HepG2 (cell line): Measurements from ENCODE around the gene TOB2. TPM values are rescaled to one million over a fixed set of nuclear protein-coding genes. Genes with fewer than 3 reads are reported as not detected.

Source experiments
- ATAC-seq: fragments of 200-7000 bp; cut with Tn5 transposase; 3 replicates; pipeline ENCODE4 v1.9.1; 2020; ENCODE audit warnings: mild to moderate bottlenecking, moderate library complexity
- BruUV-seq: library from RNA; stranded (reverse); fragments of 400-500 nt; replicated peaks from 2 replicates; lab custom pipeline; 2021; lab: Mats Ljungman, UMichigan
- CTCF ChIA-PET: fragments of 300-600 bp; formaldehyde crosslinking; extraction: SDS; loops from one replicate; lab custom pipeline; 2021; ENCODE audit warnings: low total read pairs, inconsistent platforms, low intra/inter-chr PET ratio; lab: Yijun Ruan, JAX
- POLR2A ChIA-PET: fragments of 350-600 bp; sonication (Branson Sonifier 250); formaldehyde crosslinking; loops from one replicate; lab custom pipeline; 2020; ENCODE audit warnings: antibody characterized with exemption, inconsistent platforms; lab: Yijun Ruan, JAX
- DNase-seq: peaks from one replicate; pipeline ENCODE4 v3.0.0-alpha.2; 2015; ENCODE audit warnings: low spot score
- FAIRE-seq: peaks from 3 replicates; lab custom pipeline; 2011; peaks lifted over from hg19 to GRCh38; lab: Jason Lieb, UNC
- H2AFZ ChIP-seq: one replicate; pipeline ENCODE4 v1.6.1; 2011; ENCODE audit warnings: low read length, inconsistent platforms
- H3K27ac ChIP-seq: fragments of 300-600 bp; 3 replicates; pipeline ENCODE4 v1.8.0; 2011; ENCODE audit warnings: mixed run types, mild to moderate bottlenecking, mixed read lengths, low read length, inconsistent platforms; ENCODE audit not compliant: insufficient read depth; ENCODE audit errors: extremely low read length
- H3K27me3 ChIP-seq, 2 experiments: fragments of 200-600 bp in 1 of 2; 2 replicates in 1 of 2; 3 replicates in 1 of 2; pipeline versions ENCODE4 v1.6.0 to v1.8.0; 2011; ENCODE audit warnings: low read length in 2 of 2, mild to moderate bottlenecking in 2 of 2, moderate library complexity in 2 of 2, inconsistent platforms in 1 of 2; ENCODE audit not compliant: insufficient read depth in 2 of 2, control insufficient read depth in 1 of 2
- H3K36me3 ChIP-seq, 2 experiments: fragments of 200-600 bp in 1 of 2; replicated peaks in 1 of 2; 2 replicates in 1 of 2; 3 replicates in 1 of 2; pipeline versions ENCODE4 v1.5.1 to v1.8.0; 2011; ENCODE audit warnings: low read length in 2 of 2, inconsistent platforms in 1 of 2; ENCODE audit not compliant: insufficient read depth in 2 of 2, control insufficient read depth in 1 of 2
- H3K4me1 ChIP-seq: 2 replicates; pipeline ENCODE4 v1.5.1; 2012; ENCODE audit warnings: low read length, inconsistent platforms; ENCODE audit not compliant: insufficient read depth
- H3K4me2 ChIP-seq: 2 replicates; pipeline ENCODE4 v1.6.0; 2011; ENCODE audit warnings: low read depth, low read length, inconsistent platforms
- H3K4me3 ChIP-seq, 3 experiments: fragments of 200-600 bp in 1 of 3; sonication (generic), shearing (Covaris generic) in 1 of 3; replicated peaks in 1 of 3; 2 replicates each; pipeline ENCODE4 v1.5.1; 2011 to 2016; ENCODE audit warnings: low read length in 3 of 3, inconsistent platforms in 2 of 3, low read depth in 2 of 3, mild to moderate bottlenecking in 2 of 3, control low read depth in 1 of 3, mixed read lengths in 1 of 3; ENCODE audit not compliant: insufficient read depth in 1 of 3
- H3K79me2 ChIP-seq: one replicate; pipeline ENCODE4 v1.6.1; 2011; ENCODE audit warnings: low read length, inconsistent platforms; ENCODE audit not compliant: insufficient read depth
- H3K9ac ChIP-seq: 2 replicates; pipeline ENCODE4 v1.6.0; 2011; ENCODE audit warnings: mild to moderate bottlenecking, low read depth, low read length, inconsistent platforms; ENCODE audit not compliant: insufficient read depth
- H3K9me3 ChIP-seq: 2 replicates; pipeline ENCODE4 v1.5.1; 2012; ENCODE audit warnings: mild to moderate bottlenecking, low read length
- H4K20me1 ChIP-seq: 2 replicates; pipeline ENCODE4 v1.6.0; 2011; ENCODE audit warnings: inconsistent platforms, mild to moderate bottlenecking, low read length, moderate library complexity; ENCODE audit not compliant: insufficient read depth
- ARNT2 ChIP-seq: sonication (generic); formaldehyde crosslinking; IDR thresholded peaks from 2 replicates; pipeline ENCODE4 v1.8.0; 2022; ENCODE audit warnings: mild to moderate bottlenecking, low read depth, missing genetic modification reagents, moderate library complexity
- GTF2F1 ChIP-seq: fragments of 150-350 bp; IDR thresholded peaks from 2 replicates; pipeline ENCODE4 v1.6.1; 2014; ENCODE audit warnings: low read length
- HES4 ChIP-seq: sonication (generic); formaldehyde crosslinking; IDR thresholded peaks from 2 replicates; pipeline ENCODE4 v1.9.0; 2021; ENCODE audit warnings: mild to moderate bottlenecking, missing genetic modification reagents, borderline replicate concordance
- HNRNPK ChIP-seq: fragments of 200-400 bp; formaldehyde crosslinking; IDR thresholded peaks from 2 replicates; pipeline ENCODE4 v1.6.1; 2018; ENCODE audit warnings: low read length, low read depth, moderate library complexity, mild to moderate bottlenecking; ENCODE audit not compliant: poor library complexity, severe bottlenecking
- HOXA7 ChIP-seq: sonication (generic); formaldehyde crosslinking; IDR thresholded peaks from 2 replicates; pipeline ENCODE4 v1.8.1; 2022; ENCODE audit warnings: mild to moderate bottlenecking, missing genetic modification reagents, moderate library complexity
- KIAA2018 ChIP-seq: sonication (generic); formaldehyde crosslinking; IDR thresholded peaks from 2 replicates; pipeline ENCODE4 v1.5.0; 2020; ENCODE audit warnings: mild to moderate bottlenecking, missing genetic modification reagents, borderline replicate concordance
- REPIN1 ChIP-seq: sonication (generic); formaldehyde crosslinking; IDR thresholded peaks from 2 replicates; pipeline ENCODE4 v1.8.0; 2022; ENCODE audit warnings: missing genetic modification reagents, low read depth, mild to moderate bottlenecking, borderline replicate concordance
- ZFP62 ChIP-seq: sonication (generic); formaldehyde crosslinking; IDR thresholded peaks from 2 replicates; pipeline ENCODE4 v1.4.0; 2020; ENCODE audit warnings: missing genetic modification reagents
- ZNF232 ChIP-seq: sonication (generic); formaldehyde crosslinking; IDR thresholded peaks from 2 replicates; pipeline ENCODE4 v1.4.0; 2020; ENCODE audit warnings: missing genetic modification reagents, borderline replicate concordance
- ZNF460 ChIP-seq: sonication (generic); formaldehyde crosslinking; IDR thresholded peaks from 2 replicates; pipeline ENCODE4 v1.5.1; 2020; ENCODE audit warnings: missing genetic modification reagents, mild to moderate bottlenecking, borderline replicate concordance
- WGBS: methylation state at CpG from one replicate; pipeline ENCODE4 v1.1.6; 2017; ENCODE audit warnings: low lambda C conversion rate; 5-methylcytosine and 5-hydroxymethylcytosine counted together
- in situ Hi-C: cut with HindIII; loops from 2 replicates; pipeline ENCODE4 v1.10.0; 2017; ENCODE audit warnings: low pct_unique_long_range_greater_than_20kb; ENCODE audit not compliant: extremely low pct_ligation_motif_present
- intact Hi-C: fragments of 100-400 bp; cut with micrococcal nuclease; formaldehyde crosslinking; loops from one replicate; pipeline ENCODE4 v1.10.0; 2022; ENCODE audit not compliant: unreplicated experiment
- polyA plus RNA-seq, 8 experiments: library from polyadenylated mRNA; depleted of rRNA in 3 of 8; stranded (reverse) in 7 of 8; unstranded in 1 of 8; fragments of >200 nt; fragmentation: Illumina TruSeq in 4 of 8; extraction: Trizol in 4 of 8; gene quantifications; 2 replicates each; pipeline versions ENCODE4 v1.2.1 to v1.2.3, GENCODE V29; 2011 to 2016; ENCODE audit warnings: low read depth in 4 of 8, missing spikeins in 1 of 8, mixed read lengths in 1 of 8; ENCODE audit not compliant: insufficient read depth in 1 of 8
- total RNA-seq, 5 experiments: library from RNA; depleted of rRNA; stranded (reverse); fragments of >200 nt; fragmentation: Illumina TruSeq; extraction: Trizol; gene quantifications; 2 replicates each; pipeline ENCODE4 v1.2.3, GENCODE V29; 2016; ENCODE audit warnings: low read depth in 1 of 5

TOB2 gene
- total and polyA plus RNA-seq, 2 of the 13 experiments (the other 11 are each of a cell fraction or from before 2014, with no cell fraction given), result 12.2 to 13.7 TPM

GRCh38 chr22:41485033-41485432 lies 38.4 kb upstream of the TOB2 start:
- DNase-seq, result no peak
- H3K9ac ChIP-seq, result no peak overlapping the region
- ATAC-seq, result no peak
- no peak overlapping the region for H3K4me2 ChIP-seq
- TF ChIP-seq HNRNPK, result no peak
- TF ChIP-seq HES4 (CRISPR knock-in tag), result no peak
- no peak for TF ChIP-seq REPIN1 (CRISPR knock-in tag)
- CTCF ChIA-PET, result no interaction called here
- BruUV-seq, result no TSS peak
- H3K4me3 ChIP-seq, result no peak overlapping the region
- H3K27me3 ChIP-seq, result no peaks in the 10 kb centered on the region
- H3K4me1 ChIP-seq, result peaks cover 29% of the 10 kb centered on the region
- intact Hi-C loops, result no loop called here
- in situ Hi-C loops, result no loop called here
- peaks cover 11% of the 10 kb centered on the region for H4K20me1 ChIP-seq
- no peak for FAIRE-seq
- peaks cover 80% of the 10 kb centered on the region for H3K79me2 ChIP-seq
- no peak overlapping the region for H2AFZ ChIP-seq
- 92% methylated on average over 7 of the region's 7 CpGs for WGBS
- no peaks in the 10 kb centered on the region; a peak in 3 of 5 replicates for H3K36me3 ChIP-seq
- no peaks in the 10 kb centered on the region for H3K9me3 ChIP-seq
- H3K27ac ChIP-seq, result no peak overlapping the region
- POLR2A ChIA-PET, result no interaction called here

GRCh38 chr22:41482319-41482935 lies 35.8 kb upstream of the TOB2 start:
- POLR2A ChIA-PET, result no interaction called here
- Histone ChIP-seq H3K4me2 (no peak overlapping the region), H3K4me3 (no peak overlapping the region), H3K9ac (no peak overlapping the region), H2AFZ (no peak overlapping the region), H3K79me2 (peaks cover 83% of the 10 kb centered on the region), H3K9me3 (no peaks in the 10 kb centered on the region), H3K4me1 (peaks cover 11% of the 10 kb centered on the region), H3K27ac (no peak overlapping the region), H4K20me1 (0 out of 2 replicates have a peak, but pooled peaks cover 10% of the 10 kb centered on the region), H3K27me3 (no peaks in the 10 kb centered on the region), H3K36me3 (peaks cover 4 to 11% of the 10 kb centered on the region in 2 experiments; a peak in 4 of 5 replicates)
- FAIRE-seq (no peak), DNase-seq (no peak), ATAC-seq (no peak)
- in situ Hi-C loops, result no loop called here
- BruUV-seq, result no TSS peak
- CTCF ChIA-PET, result no interaction called here
- intact Hi-C loops, result no loop called here
- 92% methylated on average over 1 of the region's 2 CpGs for WGBS
- no peak for TF ChIP-seq HOXA7 (CRISPR knock-in tag)
- no peak for TF ChIP-seq ZFP62 (CRISPR knock-in tag)
- TF ChIP-seq ZNF460, result no peak
- no peak for TF ChIP-seq GTF2F1
- TF ChIP-seq ARNT2 (CRISPR knock-in tag), result no peak
- no peak for TF ChIP-seq ZNF232 (CRISPR knock-in tag)
- no peak for TF ChIP-seq KIAA2018 (CRISPR knock-in tag)
